GDM1 (cell line): ENCODE data around the gene CHST11.

ENCODE experiments used
- DNase-seq: peaks from one replicate; lab custom pipeline; 2025; lab: John Stamatoyannopoulos, UW

CHST11 gene

GRCh38 chr12:104676636-104677035, 219.9 kb downstream of the CHST11 start:
- no peak for DNase-seq

- no peak for DNase-seq
Measured at GRCh38 chr12:104677441-104678089, 220.8 kb downstream of the CHST11 start.

GRCh38 chr12:104680070-104680469, 223.3 kb downstream of the CHST11 start:
- DNase-seq: peak; percentile 49

GRCh38 chr12:104680491-104680890, 223.7 kb downstream of the CHST11 start:
- peak; percentile 49 for DNase-seq

GRCh38 chr12:104681012-104681690, 224.4 kb downstream of the CHST11 start:
- no peak for DNase-seq

GRCh38 chr12:104682790-104683279, 226.1 kb downstream of the CHST11 start:
- DNase-seq: peak; percentile 62

GRCh38 chr12:104683831-104684503, 227.2 kb downstream of the CHST11 start:
- no peak for DNase-seq

GRCh38 chr12:104684884-104685283, 228.1 kb downstream of the CHST11 start:
- no peak for DNase-seq

GRCh38 chr12:104685366-104685765, 228.6 kb downstream of the CHST11 start:
- DNase-seq: no peak

- DNase-seq: no peak
Measured at GRCh38 chr12:104686196-104686595, 229.4 kb downstream of the CHST11 start.

GRCh38 chr12:104687823-104688573, 231.2 kb downstream of the CHST11 start:
- DNase-seq: peak; percentile 78

GRCh38 chr12:104689635-104690034, 232.9 kb downstream of the CHST11 start:
- DNase-seq: peak; percentile 76

GRCh38 chr12:104691721-104692556, 235.2 kb downstream of the CHST11 start:
- DNase-seq: peak; percentile 15

GRCh38 chr12:104692557-104693218, 235.9 kb downstream of the CHST11 start:
- no peak for DNase-seq

GRCh38 chr12:104693493-104693892, 236.7 kb downstream of the CHST11 start:
- no peak for DNase-seq

GRCh38 chr12:104694161-104694560, 237.4 kb downstream of the CHST11 start:
- no peak for DNase-seq

- no peak for DNase-seq
Measured at GRCh38 chr12:104694711-104695110, 238.0 kb downstream of the CHST11 start.

GRCh38 chr12:104695453-104696148, 238.9 kb downstream of the CHST11 start:
- DNase-seq: no peak

- no peak for DNase-seq
Measured at GRCh38 chr12:104697186-104697585, 240.4 kb downstream of the CHST11 start.

- no peak for DNase-seq
Measured at GRCh38 chr12:104698871-104699270, 242.1 kb downstream of the CHST11 start.
